Caco-2 (cell line): ENCODE measurements around the gene ARHGEF12. TPM values are rescaled to one million over a fixed set of nuclear protein-coding genes. Genes with fewer than 3 reads are reported as not detected.
A peak's percentile ranks its signal among the peaks of the same experiment; 100 is the strongest.

Source experiments
- BruUV-seq: library from RNA; stranded (reverse); fragments of 400-500 nt; replicated peaks from 2 replicates; lab custom pipeline; 2021; lab: Mats Ljungman, UMichigan
- CTCF ChIA-PET: fragments of 300-600 bp; sonication (Branson Sonifier 250); formaldehyde crosslinking; loops from one replicate; lab custom pipeline; 2022; ENCODE audit warnings: antibody characterized with exemption; lab: Charles Lee
- POLR2A ChIA-PET: fragments of 300-600 bp; sonication (Branson Sonifier 250); formaldehyde crosslinking; loops from one replicate; lab custom pipeline; 2022; ENCODE audit warnings: antibody characterized with exemption; lab: Charles Lee
- DNase-seq, 2 experiments: peaks; one replicate each; pipeline versions ENCODE4 v3.0.0 to v3.0.0-alpha.2; 2020 to 2022
- H3K27me3 ChIP-seq: replicated peaks from 2 replicates; pipeline ENCODE4 v1.6.0; 2011; ENCODE audit warnings: low read length; ENCODE audit not compliant: control insufficient read depth, insufficient read depth
- H3K36me3 ChIP-seq: 2 replicates; pipeline ENCODE4 v1.5.1; 2011; ENCODE audit warnings: low read length; ENCODE audit not compliant: control insufficient read depth, insufficient read depth
- H3K4me1 ChIP-seq: fragments of 250-450 bp; sonication (Bioruptor Pico); 2 replicates; pipeline ENCODE4 v1.5.1; 2020; ENCODE audit warnings: mild to moderate bottlenecking
- H3K4me3 ChIP-seq: 2 replicates; pipeline ENCODE4 v1.5.1; 2011; ENCODE audit warnings: low read depth, mild to moderate bottlenecking, control low read depth, low read length
- H3K9me3 ChIP-seq: fragments of 250-450 bp; sonication (Bioruptor Pico); 2 replicates; pipeline ENCODE4 v1.5.1; 2020; ENCODE audit warnings: mild to moderate bottlenecking, moderate library complexity
- H3K27ac Mint-ChIP-seq: one replicate; pipeline ENCODE4 v1.8.0; 2022; ENCODE audit warnings: mixed read lengths; ENCODE audit not compliant: unreplicated experiment
- H3K27me3 Mint-ChIP-seq: one replicate; pipeline ENCODE4 v1.8.0; 2022; ENCODE audit warnings: mixed read lengths; ENCODE audit not compliant: insufficient read depth, unreplicated experiment
- H3K36me3 Mint-ChIP-seq: one replicate; pipeline ENCODE4 v1.8.0; 2022; ENCODE audit warnings: mild to moderate bottlenecking, mixed read lengths; ENCODE audit not compliant: insufficient read depth, unreplicated experiment
- H3K4me1 Mint-ChIP-seq: one replicate; pipeline ENCODE4 v1.8.0; 2022; ENCODE audit warnings: low read depth, mixed read lengths; ENCODE audit not compliant: unreplicated experiment
- H3K4me3 Mint-ChIP-seq: one replicate; pipeline ENCODE4 v1.8.0; 2022; ENCODE audit warnings: mild to moderate bottlenecking, moderate library complexity, mixed read lengths; ENCODE audit not compliant: unreplicated experiment
- H3K9me3 Mint-ChIP-seq: one replicate; pipeline ENCODE4 v1.8.0; 2022; ENCODE audit warnings: mixed read lengths; ENCODE audit not compliant: unreplicated experiment
- CTCF ChIP-seq, 2 experiments: fragments of 200-600 bp in 1 of 2; IDR thresholded peaks; 1 replicate in 1 of 2; 2 replicates in 1 of 2; pipeline versions ENCODE4 v1.5.1 to v1.8.0; 2011 to 2022; ENCODE audit warnings: antibody characterized with exemption in 1 of 2, control low read depth in 1 of 2, inconsistent platforms in 1 of 2, low read depth in 1 of 2, low read length in 1 of 2, mild to moderate bottlenecking in 1 of 2, moderate library complexity in 1 of 2; ENCODE audit not compliant: insufficient read depth in 1 of 2, severe bottlenecking in 1 of 2, unreplicated experiment in 1 of 2
- intact Hi-C: fragments of 100-400 bp; cut with micrococcal nuclease; formaldehyde crosslinking; loops from one replicate; pipeline ENCODE4 v1.10.0; 2022; ENCODE audit not compliant: unreplicated experiment
- total RNA-seq: library from RNA; stranded (reverse); gene quantifications from 2 replicates; pipeline ENCODE4 v1.2.3, GENCODE V29; 2022

ARHGEF12 gene
- total RNA-seq, 1 experiment from 2014 or later: 89.3 TPM

DNA sequence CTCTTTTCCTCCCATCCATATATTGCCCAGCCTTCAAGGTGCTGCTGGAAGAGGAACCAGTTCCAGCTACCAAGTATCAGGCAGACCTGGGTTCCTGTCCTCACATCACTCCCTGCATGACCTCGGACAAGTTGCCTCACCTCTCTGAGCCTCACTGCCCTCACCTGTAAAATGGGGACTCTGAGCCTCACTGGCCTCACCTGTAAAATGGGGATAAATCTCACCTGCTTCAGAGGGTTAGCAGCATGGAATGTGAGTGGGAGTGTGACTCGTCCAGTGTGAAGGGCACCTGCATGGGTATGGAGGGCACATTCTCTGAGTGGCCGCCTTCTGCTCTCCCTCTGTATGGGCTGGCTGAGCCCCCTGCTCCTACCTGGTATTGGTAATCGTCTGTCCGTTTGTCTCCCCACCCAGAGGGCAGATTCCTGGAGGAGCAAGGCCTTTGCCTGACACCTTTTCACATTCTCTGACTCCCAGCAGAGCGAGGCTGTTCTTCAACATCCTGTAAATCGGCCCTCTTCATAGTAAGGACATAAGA lies 179.0 kb downstream of the ARHGEF12 start:
- ChIA-PET POLR2A (no interaction called here), CTCF (no interaction called here)
- no TSS peak for BruUV-seq
- no peaks in the 10 kb centered on the region for H3K9me3 Mint-ChIP-seq
- peaks cover 19% of the 10 kb centered on the region for H3K4me1 ChIP-seq
- no peak overlapping the region for H3K27ac Mint-ChIP-seq
- no peak for DNase-seq
- H3K4me1 Mint-ChIP-seq: peaks cover 20% of the 10 kb centered on the region
- no peak overlapping the region for H3K4me3 ChIP-seq
- no peaks in the 10 kb centered on the region for H3K9me3 ChIP-seq
- no peaks in the 10 kb centered on the region for H3K36me3 ChIP-seq
- no peak overlapping the region for H3K4me3 Mint-ChIP-seq
- no peak for TF ChIP-seq CTCF (IDR thresholded peaks at IDR 0.05; ENCODE audit: insufficient read depth in 1 of 2, low read depth in 1 of 2, low read length in 1 of 2, severe bottlenecking in 1 of 2, unreplicated experiment in 1 of 2)
- H3K27me3 ChIP-seq: peaks cover 2% of the 10 kb centered on the region; the same call in 1 of the 2 replicates
- H3K36me3 Mint-ChIP-seq: no peaks in the 10 kb centered on the region
- intact Hi-C loops: no loop called here
- H3K27me3 Mint-ChIP-seq: peaks cover 6% of the 10 kb centered on the region

GRCh38 chr11:120516461-120517389 lies 180.5 kb downstream of the ARHGEF12 start:
- no peaks in the 10 kb centered on the region for H3K36me3 ChIP-seq
- peak in 1 of 2 experiments; percentile 48 for DNase-seq
- ChIA-PET CTCF (interaction anchor here (0.9 to 1.6 kb wide), 4 partner anchors 24 to 436 kb away, joined by 3 to 8 read pairs (median 5); no protein-coding TSS in a partner anchor), POLR2A (interaction anchor here (1.5 kb wide), 1 partner anchor 9 kb away, joined by 3 read pairs; no protein-coding TSS in a partner anchor)
- Mint-ChIP-seq H3K27ac (no peak overlapping the region), H3K4me1 (peaks cover 20% of the 10 kb centered on the region), H3K36me3 (no peaks in the 10 kb centered on the region), H3K4me3 (no peak overlapping the region), H3K27me3 (peaks cover 2% of the 10 kb centered on the region), H3K9me3 (no peaks in the 10 kb centered on the region)
- BruUV-seq: no TSS peak
- H3K4me3 ChIP-seq: no peak overlapping the region
- TF ChIP-seq CTCF (IDR thresholded peaks at IDR 0.05; ENCODE audit: insufficient read depth in 1 of 2, low read depth in 1 of 2, low read length in 1 of 2, severe bottlenecking in 1 of 2, unreplicated experiment in 1 of 2): no peak
- peaks cover 19% of the 10 kb centered on the region for H3K4me1 ChIP-seq
- H3K9me3 ChIP-seq: no peaks in the 10 kb centered on the region
- no peaks in the 10 kb centered on the region for H3K27me3 ChIP-seq
- intact Hi-C loops: loop anchor here (1.0 to 2.0 kb wide), 2 partner anchors 10 to 24 kb away; no protein-coding TSS in a partner anchor

GRCh38 chr11:120517390-120517761 lies 181.2 kb downstream of the ARHGEF12 start:
- Histone ChIP-seq H3K9me3 (no peaks in the 10 kb centered on the region), H3K4me3 (no peak overlapping the region), H3K27me3 (no peaks in the 10 kb centered on the region), H3K4me1 (peaks cover 19% of the 10 kb centered on the region), H3K36me3 (no peaks in the 10 kb centered on the region)
- Mint-ChIP-seq H3K4me3 (no peak overlapping the region), H3K27ac (peak overlapping the region; percentile 18), H3K36me3 (no peaks in the 10 kb centered on the region), H3K27me3 (peaks cover 2% of the 10 kb centered on the region), H3K4me1 (peaks cover 20% of the 10 kb centered on the region), H3K9me3 (no peaks in the 10 kb centered on the region)
- ChIA-PET CTCF (interaction anchor here (0.9 to 1.6 kb wide), 4 partner anchors 24 to 435 kb away, joined by 3 to 8 read pairs (median 5); no protein-coding TSS in a partner anchor), POLR2A (interaction anchor here (1.5 kb wide), 1 partner anchor 9 kb away, joined by 3 read pairs; no protein-coding TSS in a partner anchor)
- no TSS peak for BruUV-seq
- DNase-seq: no peak
- intact Hi-C loops: loop anchor here (1.0 to 2.0 kb wide), 2 partner anchors 9 to 23 kb away; no protein-coding TSS in a partner anchor
- no peak for TF ChIP-seq CTCF (IDR thresholded peaks at IDR 0.05; ENCODE audit: insufficient read depth in 1 of 2, low read depth in 1 of 2, low read length in 1 of 2, severe bottlenecking in 1 of 2, unreplicated experiment in 1 of 2)
